GM12878 (cell line): Measurements from ENCODE around the gene SCYL1. TPM values are rescaled to one million over a fixed set of nuclear protein-coding genes. Genes with fewer than 3 reads are reported as not detected.

ENCODE experiments used
- ATAC-seq: fragments of 200-7000 bp; cut with Tn5 transposase; 3 replicates; pipeline ENCODE4 v1.9.1; 2020; ENCODE audit warnings: mild to moderate bottlenecking, moderate library complexity
- BruUV-seq: library from RNA; stranded (reverse); fragments of 400-500 nt; replicated peaks from 2 replicates; lab custom pipeline; 2021; lab: Mats Ljungman, UMichigan
- CTCF ChIA-PET: fragments of 300-600 bp; sonication (Branson Sonifier 250); formaldehyde crosslinking; extraction: SDS; loops from one replicate; lab custom pipeline; 2021; ENCODE audit warnings: inconsistent platforms; lab: Yijun Ruan, JAX
- POLR2A ChIA-PET: fragments of 350-600 bp; formaldehyde crosslinking; extraction: SDS; loops from one replicate; lab custom pipeline; 2021; ENCODE audit warnings: inconsistent platforms; lab: Charles Lee
- RAD21 ChIA-PET: fragments of 300-600 bp; sonication (Branson Sonifier 250); formaldehyde crosslinking; loops from one replicate; lab custom pipeline; 2023; ENCODE audit warnings: antibody characterized with exemption; ENCODE audit not compliant: unreplicated experiment; lab: Charles Lee
- SMC1A ChIA-PET: fragments of 300-600 bp; sonication (Branson Sonifier 250); formaldehyde crosslinking; loops from one replicate; lab custom pipeline; 2023; ENCODE audit not compliant: unreplicated experiment, uncharacterized antibody; lab: Charles Lee
- DNase-seq: peaks from one replicate; pipeline ENCODE4 v3.0.0-alpha.2; 2011; ENCODE audit warnings: low read depth, low spot score
- FAIRE-seq: peaks from 3 replicates; lab custom pipeline; 2011; peaks lifted over from hg19 to GRCh38; lab: Jason Lieb, UNC
- H2AFZ ChIP-seq: 2 replicates; pipeline ENCODE4 v1.6.0; 2011; ENCODE audit warnings: low read depth, low read length, control low read depth; ENCODE audit not compliant: control insufficient read depth
- H3K27ac ChIP-seq: 2 replicates; pipeline ENCODE4 v1.5.1; 2011; ENCODE audit warnings: control low read depth; ENCODE audit not compliant: control insufficient read depth, insufficient read depth
- H3K27me3 ChIP-seq, 2 experiments: replicated peaks in 1 of 2; 2 replicates each; pipeline versions ENCODE4 v1.6.0 to v1.6.1; 2011; ENCODE audit warnings: low read length in 1 of 2; ENCODE audit not compliant: control insufficient read depth in 2 of 2, insufficient read depth in 2 of 2
- H3K36me3 ChIP-seq, 2 experiments: 2 replicates each; pipeline ENCODE4 v1.5.1; 2011; ENCODE audit warnings: low read length in 1 of 2; ENCODE audit not compliant: control insufficient read depth in 2 of 2, insufficient read depth in 2 of 2
- H3K4me1 ChIP-seq: 2 replicates; pipeline ENCODE4 v1.6.1; 2011; ENCODE audit warnings: mild to moderate bottlenecking, low read length, moderate library complexity, mixed read lengths; ENCODE audit not compliant: control insufficient read depth, insufficient read depth
- H3K4me2 ChIP-seq: 2 replicates; pipeline ENCODE4 v1.6.0; 2011; ENCODE audit warnings: control low read depth; ENCODE audit not compliant: control insufficient read depth, insufficient read depth
- H3K4me3 ChIP-seq: fragments of 200-600 bp; sonication (generic); 2 replicates; pipeline ENCODE4 v1.5.1; 2016
- H3K79me2 ChIP-seq: 2 replicates; pipeline ENCODE4 v1.6.0; 2011; ENCODE audit warnings: low read length; ENCODE audit not compliant: control insufficient read depth, insufficient read depth
- H3K9ac ChIP-seq: 2 replicates; pipeline ENCODE4 v1.8.0; 2011; ENCODE audit warnings: low read length, control low read depth, mixed read lengths; ENCODE audit not compliant: control insufficient read depth, insufficient read depth
- H3K9me3 ChIP-seq: replicated peaks from 3 replicates; pipeline ENCODE4 v1.5.1; 2011; ENCODE audit warnings: mild to moderate bottlenecking, low read length; ENCODE audit not compliant: control insufficient read depth, insufficient read depth
- H4K20me1 ChIP-seq: 2 replicates; pipeline ENCODE4 v1.6.0; 2011; ENCODE audit not compliant: control insufficient read depth, insufficient read depth
- BACH1 ChIP-seq: fragments of 450-650 bp; IDR thresholded peaks from 2 replicates; pipeline ENCODE4 v1.6.1; 2017; ENCODE audit warnings: mild to moderate bottlenecking, borderline replicate concordance
- IKZF1 ChIP-seq: fragments of 450-650 bp; conservative IDR thresholded peaks from 2 replicates; pipeline ENCODE4 v1.6.1; 2017; ENCODE audit warnings: antibody characterized with exemption, mild to moderate bottlenecking
- PAX5 ChIP-seq: IDR thresholded peaks from 2 replicates; pipeline ENCODE4 v1.6.1; 2011; ENCODE audit warnings: low read depth, low read length, borderline replicate concordance
- POLR2AphosphoS5 ChIP-seq: IDR thresholded peaks from 2 replicates; pipeline ENCODE4 v1.6.1; 2011; ENCODE audit warnings: mild to moderate bottlenecking, low read length, inconsistent platforms
- TBL1XR1 ChIP-seq: IDR thresholded peaks from 2 replicates; pipeline ENCODE4 v1.6.1; 2012; ENCODE audit warnings: low read depth, low read length, improper control_type of control experiment
- YY1 ChIP-seq: IDR thresholded peaks from 2 replicates; pipeline ENCODE4 v1.6.1; 2011; ENCODE audit warnings: low read depth, mild to moderate bottlenecking, low read length
- WGBS: methylation state at CpG from one replicate; pipeline ENCODE4 v1.1.6; 2016; ENCODE audit warnings: low lambda C conversion rate; ENCODE audit not compliant: insufficient replicate concordance, insufficient coverage; ENCODE audit errors: missing lambda C conversion rate; 5-methylcytosine and 5-hydroxymethylcytosine counted together
- in situ Hi-C: fragments of 300-500 bp; cut with MboI; formaldehyde crosslinking; loops from 9 replicates; pipeline ENCODE4 v1.14.3; 2018; ENCODE audit warnings: mixed read lengths
- intact Hi-C: fragments of 100-400 bp; cut with micrococcal nuclease; formaldehyde crosslinking; loops from one replicate; pipeline ENCODE4 v1.14.2; 2022; ENCODE audit not compliant: unreplicated experiment
- polyA plus RNA-seq, 11 experiments: library from polyadenylated mRNA; depleted of rRNA in 4 of 11; unstranded in 6 of 11; stranded (reverse) in 5 of 11; fragments of >200 nt; fragmentation: Nextera tagmentation in 4 of 11; fragmentation: Illumina TruSeq in 1 of 11; extraction: Ambion mirVana in 4 of 11; extraction: Trizol in 1 of 11; gene quantifications; 1 replicate in 1 of 11; 2 replicates in 10 of 11; pipeline versions ENCODE4 v1.2.1 to v1.2.3, GENCODE V29; 2011 to 2016; ENCODE audit warnings: inconsistent platforms in 2 of 11, missing spikeins in 2 of 11, low read depth in 1 of 11
- total RNA-seq, 4 experiments: library from RNA; depleted of rRNA in 3 of 4; stranded (reverse); fragments of >200 nt in 3 of 4; fragmentation: Illumina TruSeq in 1 of 4; extraction: Trizol in 1 of 4; gene quantifications; 2 replicates each; pipeline versions ENCODE4 v1.2.1 to v1.2.3, GENCODE V29; 2013 to 2021
- TF ChIP-seq, protein P1 (sequence below): IDR thresholded peaks from 2 replicates; pipeline ENCODE4 v1.6.1; 2012; ENCODE audit warnings: low read depth, low read length, improper control_type of control experiment
- TF ChIP-seq, protein P2 (sequence below): fragments of 150-350 bp; IDR thresholded peaks from 2 replicates; pipeline ENCODE4 v1.6.1; 2014; ENCODE audit warnings: mild to moderate bottlenecking, low read depth, low read length

SCYL1 gene
- total and polyA plus RNA-seq, 10 of the 15 experiments (the other 5 are each of a cell fraction or from before 2014, with no cell fraction given) = 0.80 to 82.7 (median 51.2) TPM

DNA sequence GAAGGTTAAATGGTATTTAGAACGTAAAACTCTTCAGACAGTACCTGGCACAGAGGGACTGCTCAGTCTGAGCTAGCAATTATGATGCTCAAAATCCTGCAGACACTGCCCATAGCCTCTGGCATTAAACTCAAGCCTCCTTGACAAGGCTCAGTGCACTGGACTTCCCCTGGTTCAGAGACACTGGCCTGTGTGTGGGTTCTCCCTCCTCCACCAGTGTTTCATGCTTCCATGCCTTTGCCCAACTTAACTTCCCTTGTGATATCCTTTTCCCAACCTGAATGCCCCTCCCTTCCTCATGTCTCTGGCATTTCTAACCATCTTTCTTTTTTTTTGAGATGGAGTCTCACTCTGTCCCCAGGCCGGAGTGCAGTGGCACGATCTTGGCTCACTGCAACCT, 24.2 kb downstream of the SCYL1 start:
- Histone ChIP-seq H4K20me1 (no peaks in the 10 kb centered on the region), H2AFZ (no peak overlapping the region), H3K27me3 (no peaks in the 10 kb centered on the region), H3K36me3 (no peaks in the 10 kb centered on the region), H3K4me1 (peaks cover 24% of the 10 kb centered on the region), H3K9ac (no peak overlapping the region), H3K27ac (no peak overlapping the region), H3K4me2 (no peak overlapping the region), H3K9me3 (no peaks in the 10 kb centered on the region), H3K79me2 (no peaks in the 10 kb centered on the region), H3K4me3 (no peak overlapping the region)
- ATAC-seq (no peak), DNase-seq (no peak), FAIRE-seq (peak; percentile 27)
- RAD21 ChIA-PET = interaction anchor here (1.6 kb wide), 1 partner anchor 8 kb away, joined by 5 read pairs; no protein-coding TSS in a partner anchor
- in situ Hi-C loops (no loop called here), intact Hi-C loops (no loop called here)
- SMC1A ChIA-PET = no interaction called here
- BruUV-seq = no TSS peak
- CTCF ChIA-PET = interaction anchor here (0.9 to 4.7 kb wide), 3 partner anchors 8 to 231 kb away, joined by 3 to 29 read pairs (median 3); no protein-coding TSS in a partner anchor
- 62% methylated on average over 3 of the region's 3 CpGs for WGBS
- TF ChIP-seq YY1 (no peak), PAX5 (0 out of 2 replicates have a peak, but pooled peaks have one; percentile 6), POLR2AphosphoS5 (no peak), TBL1XR1 (no peak), IKZF1 (0 out of 2 replicates have a peak, but pooled peaks have one; percentile 23), BACH1 (no peak)
- TF ChIP-seq, protein P1, sequence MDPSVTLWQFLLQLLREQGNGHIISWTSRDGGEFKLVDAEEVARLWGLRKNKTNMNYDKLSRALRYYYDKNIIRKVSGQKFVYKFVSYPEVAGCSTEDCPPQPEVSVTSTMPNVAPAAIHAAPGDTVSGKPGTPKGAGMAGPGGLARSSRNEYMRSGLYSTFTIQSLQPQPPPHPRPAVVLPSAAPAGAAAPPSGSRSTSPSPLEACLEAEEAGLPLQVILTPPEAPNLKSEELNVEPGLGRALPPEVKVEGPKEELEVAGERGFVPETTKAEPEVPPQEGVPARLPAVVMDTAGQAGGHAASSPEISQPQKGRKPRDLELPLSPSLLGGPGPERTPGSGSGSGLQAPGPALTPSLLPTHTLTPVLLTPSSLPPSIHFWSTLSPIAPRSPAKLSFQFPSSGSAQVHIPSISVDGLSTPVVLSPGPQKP = no peak
- TF ChIP-seq, protein P2, sequence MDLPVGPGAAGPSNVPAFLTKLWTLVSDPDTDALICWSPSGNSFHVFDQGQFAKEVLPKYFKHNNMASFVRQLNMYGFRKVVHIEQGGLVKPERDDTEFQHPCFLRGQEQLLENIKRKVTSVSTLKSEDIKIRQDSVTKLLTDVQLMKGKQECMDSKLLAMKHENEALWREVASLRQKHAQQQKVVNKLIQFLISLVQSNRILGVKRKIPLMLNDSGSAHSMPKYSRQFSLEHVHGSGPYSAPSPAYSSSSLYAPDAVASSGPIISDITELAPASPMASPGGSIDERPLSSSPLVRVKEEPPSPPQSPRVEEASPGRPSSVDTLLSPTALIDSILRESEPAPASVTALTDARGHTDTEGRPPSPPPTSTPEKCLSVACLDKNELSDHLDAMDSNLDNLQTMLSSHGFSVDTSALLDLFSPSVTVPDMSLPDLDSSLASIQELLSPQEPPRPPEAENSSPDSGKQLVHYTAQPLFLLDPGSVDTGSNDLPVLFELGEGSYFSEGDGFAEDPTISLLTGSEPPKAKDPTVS = no peak
- POLR2A ChIA-PET = interaction anchor here (0.6 to 1.1 kb wide), 2 partner anchors 16 to 27 kb away, joined by 3 read pairs; partner anchors contain the start of gene EHBP1L1
